Trophoblast cell (in vitro differentiated cells and primary cell): ENCODE results near the gene FCGR1A.
"Not testable (repeated sequence)": the region's sequence is repeated elsewhere in the genome, so short reads cannot be mapped to it uniquely, and the experiment has no call there.

Experiments used
- DNase-seq, 2 donors: peaks; one replicate each; pipeline ENCODE4 v3.0.0-alpha.2; 2016
- H2AFZ ChIP-seq: 2 replicates; pipeline ENCODE4 v1.6.1; 2013; ENCODE audit warnings: low read length, moderate library complexity, mild to moderate bottlenecking; ENCODE audit not compliant: insufficient read depth, poor library complexity
- H2AK5ac ChIP-seq: 2 replicates; pipeline ENCODE4 v1.6.1; 2013; ENCODE audit warnings: mild to moderate bottlenecking, low read length
- H2BK120ac ChIP-seq: 2 replicates; pipeline ENCODE4 v1.6.1; 2013; ENCODE audit warnings: low read length, mild to moderate bottlenecking, moderate library complexity; ENCODE audit not compliant: insufficient read depth, poor library complexity
- H2BK12ac ChIP-seq: 2 replicates; pipeline ENCODE4 v1.6.1; 2013; ENCODE audit warnings: mild to moderate bottlenecking, low read length, moderate library complexity
- H2BK5ac ChIP-seq: 2 replicates; pipeline ENCODE4 v1.6.1; 2013; ENCODE audit warnings: low read length, low read depth, moderate library complexity, mild to moderate bottlenecking; ENCODE audit not compliant: poor library complexity
- H3K14ac ChIP-seq: 2 replicates; pipeline ENCODE4 v1.6.1; 2013; ENCODE audit warnings: mild to moderate bottlenecking, low read length
- H3K18ac ChIP-seq: 2 replicates; pipeline ENCODE4 v1.6.1; 2013; ENCODE audit warnings: mild to moderate bottlenecking, low read length
- H3K23ac ChIP-seq: 2 replicates; pipeline ENCODE4 v1.6.1; 2013; ENCODE audit warnings: low read length
- H3K27ac ChIP-seq: 2 replicates; pipeline ENCODE4 v1.5.1; 2013; ENCODE audit warnings: low read depth, mild to moderate bottlenecking, inconsistent platforms, low read length, moderate library complexity
- H3K27me3 ChIP-seq: 2 replicates; pipeline ENCODE4 v1.6.1; 2013; ENCODE audit warnings: inconsistent platforms, mild to moderate bottlenecking, low read length, moderate library complexity; ENCODE audit not compliant: insufficient read depth
- H3K36me3 ChIP-seq, 2 experiments: 1 replicate in 1 of 2; 2 replicates in 1 of 2; pipeline ENCODE4 v1.6.1; 2013; ENCODE audit warnings: low read length in 2 of 2, mild to moderate bottlenecking in 2 of 2, moderate library complexity in 1 of 2; ENCODE audit not compliant: insufficient read depth in 2 of 2, control insufficient read depth in 1 of 2
- H3K4ac ChIP-seq: 2 replicates; pipeline ENCODE4 v1.6.1; 2013; ENCODE audit warnings: low read depth, mild to moderate bottlenecking, low read length, moderate library complexity
- H3K4me1 ChIP-seq, 2 experiments: 1 replicate in 1 of 2; 2 replicates in 1 of 2; pipeline ENCODE4 v1.6.1; 2013; ENCODE audit warnings: low read length in 2 of 2, mild to moderate bottlenecking in 2 of 2, moderate library complexity in 1 of 2; ENCODE audit not compliant: insufficient read depth in 2 of 2, control insufficient read depth in 1 of 2
- H3K4me2 ChIP-seq: 2 replicates; pipeline ENCODE4 v1.6.1; 2013; ENCODE audit warnings: inconsistent platforms, mild to moderate bottlenecking, low read length, moderate library complexity
- H3K4me3 ChIP-seq: 2 replicates; pipeline ENCODE4 v1.5.1; 2013; ENCODE audit warnings: mild to moderate bottlenecking, low read depth, low read length, inconsistent platforms
- H3K79me1 ChIP-seq: one replicate; pipeline ENCODE4 v1.6.1; 2013; ENCODE audit warnings: low read length
- H3K79me2 ChIP-seq: 2 replicates; pipeline ENCODE4 v1.6.1; 2013; ENCODE audit warnings: low read length, mild to moderate bottlenecking; ENCODE audit not compliant: control insufficient read depth, insufficient read depth, poor library complexity
- H3K9ac ChIP-seq: 2 replicates; pipeline ENCODE4 v1.6.1; 2013; ENCODE audit warnings: mild to moderate bottlenecking, low read length
- H3K9me3 ChIP-seq: 2 replicates; pipeline ENCODE4 v1.6.1; 2013; ENCODE audit warnings: low read depth, mild to moderate bottlenecking, control low read depth, inconsistent platforms, low read length; ENCODE audit not compliant: insufficient read depth
- H4K12ac ChIP-seq: 2 replicates; pipeline ENCODE4 v1.6.1; 2013; ENCODE audit warnings: low read depth, mild to moderate bottlenecking, low read length, moderate library complexity
- H4K8ac ChIP-seq: 2 replicates; pipeline ENCODE4 v1.6.1; 2013; ENCODE audit warnings: low read depth, mild to moderate bottlenecking, low read length, moderate library complexity
- H4K91ac ChIP-seq: one replicate; pipeline ENCODE4 v1.6.1; 2013; ENCODE audit warnings: low read depth, mild to moderate bottlenecking, low read length, moderate library complexity
- WGBS: extraction: QIAGEN DNeasy Blood & Tissue Kit; methylation state at CpG from one replicate; pipeline ENCODE4 v1.1.7; 2013; ENCODE audit warnings: missing lambda C conversion rate; ENCODE audit not compliant: insufficient read length, insufficient coverage; ENCODE audit errors: extremely low coverage; 5-methylcytosine and 5-hydroxymethylcytosine counted together

FCGR1A gene

GRCh38 chr1:149831764-149832315, 49.3 kb downstream of the FCGR1A start:
- H2AFZ ChIP-seq, H3K14ac ChIP-seq, H4K8ac ChIP-seq, H3K27me3 ChIP-seq, H2BK12ac ChIP-seq, H3K27ac ChIP-seq, H3K36me3 ChIP-seq, H3K4me2 ChIP-seq, H3K4ac ChIP-seq, H3K23ac ChIP-seq, H2BK5ac ChIP-seq, H3K18ac ChIP-seq, H3K79me2 ChIP-seq, DNase-seq, H3K79me1 ChIP-seq, H3K9me3 ChIP-seq, H3K4me1 ChIP-seq, H4K12ac ChIP-seq, H4K91ac ChIP-seq, H3K9ac ChIP-seq, H2AK5ac ChIP-seq, H2BK120ac ChIP-seq, H3K4me3 ChIP-seq: not testable (repeated sequence)
- no CpG with 5 or more reads among the region's 32 CpGs for WGBS

GRCh38 chr1:149832316-149833126, 50.0 kb downstream of the FCGR1A start:
- not testable (repeated sequence) for H3K36me3 ChIP-seq, H3K79me1 ChIP-seq, H3K4me1 ChIP-seq, H3K18ac ChIP-seq, H3K9me3 ChIP-seq, H2AK5ac ChIP-seq, H4K12ac ChIP-seq, H3K4me3 ChIP-seq, H3K23ac ChIP-seq, H2BK120ac ChIP-seq, H3K4me2 ChIP-seq, H3K9ac ChIP-seq, H3K27me3 ChIP-seq, H4K91ac ChIP-seq, H2BK5ac ChIP-seq, DNase-seq, H3K14ac ChIP-seq, H3K27ac ChIP-seq, H2AFZ ChIP-seq, H4K8ac ChIP-seq, H3K4ac ChIP-seq, H3K79me2 ChIP-seq, H2BK12ac ChIP-seq
- no CpG with 5 or more reads among the region's 55 CpGs for WGBS

GRCh38 chr1:149833144-149833543, 50.6 kb downstream of the FCGR1A start:
- no CpG with 5 or more reads among the region's 15 CpGs for WGBS
- not testable (repeated sequence) for H3K27me3 ChIP-seq, H2AFZ ChIP-seq, H3K23ac ChIP-seq, H3K27ac ChIP-seq, H2BK120ac ChIP-seq, H3K4me2 ChIP-seq, H3K36me3 ChIP-seq, H4K12ac ChIP-seq, H4K8ac ChIP-seq, H2AK5ac ChIP-seq, H3K4me3 ChIP-seq, H3K14ac ChIP-seq, H3K9ac ChIP-seq, H3K18ac ChIP-seq, H3K4ac ChIP-seq, H3K79me2 ChIP-seq, H4K91ac ChIP-seq, H2BK12ac ChIP-seq, H3K4me1 ChIP-seq, DNase-seq, H3K79me1 ChIP-seq, H3K9me3 ChIP-seq, H2BK5ac ChIP-seq

- not testable (repeated sequence) for H4K91ac ChIP-seq, H2AFZ ChIP-seq, H3K27me3 ChIP-seq, H3K18ac ChIP-seq, H3K23ac ChIP-seq, H3K4me3 ChIP-seq, H3K79me1 ChIP-seq, H3K36me3 ChIP-seq, H3K9ac ChIP-seq, H3K14ac ChIP-seq, H3K4ac ChIP-seq, H4K12ac ChIP-seq, H3K4me1 ChIP-seq, H3K4me2 ChIP-seq, H2AK5ac ChIP-seq, H3K27ac ChIP-seq, DNase-seq, H4K8ac ChIP-seq, H2BK12ac ChIP-seq, H2BK120ac ChIP-seq, H3K79me2 ChIP-seq, H2BK5ac ChIP-seq, H3K9me3 ChIP-seq
- no CpG with 5 or more reads among the region's 26 CpGs for WGBS
Measured at GRCh38 chr1:149841149-149841548, 58.7 kb downstream of the FCGR1A start.
